HEK293 (cell line): ENCODE measurements around the gene TMEM130.

Experiments used
- CTCF ChIA-PET: fragments of 350-600 bp; formaldehyde crosslinking; extraction: SDS; loops from one replicate; lab custom pipeline; 2021; ENCODE audit warnings: antibody characterized with exemption; lab: Yijun Ruan, JAX
- POLR2A ChIA-PET: fragments of 300-600 bp; formaldehyde crosslinking; extraction: SDS; loops from one replicate; lab custom pipeline; 2020; ENCODE audit warnings: antibody characterized with exemption, inconsistent platforms; lab: Yijun Ruan, JAX
- H3K27ac ChIP-seq: fragments of 200-500 bp; sonication (Bioruptor generic); 2 replicates; pipeline ENCODE4 v1.5.1; 2014; ENCODE audit warnings: low read depth, low read length, control low read depth, inconsistent platforms; ENCODE audit errors: extremely low read depth
- H3K36me3 ChIP-seq, 2 experiments: fragments of 200-500 bp in 1 of 2; sonication (Bioruptor generic) in 1 of 2; 1 replicate in 1 of 2; 2 replicates in 1 of 2; pipeline ENCODE4 v1.5.1; 2014 to 2017; ENCODE audit warnings: inconsistent platforms in 2 of 2, low read length in 2 of 2; ENCODE audit not compliant: control insufficient read depth in 2 of 2, insufficient read depth in 1 of 2
- H3K4me1 ChIP-seq: fragments of 200-500 bp; sonication (Bioruptor generic); 2 replicates; pipeline ENCODE4 v1.5.1; 2014; ENCODE audit warnings: mild to moderate bottlenecking, low read length, inconsistent platforms; ENCODE audit not compliant: control insufficient read depth, insufficient read depth
- H3K4me3 ChIP-seq: 2 replicates; pipeline ENCODE4 v1.5.1; 2011; ENCODE audit warnings: low read depth, mild to moderate bottlenecking, control low read depth, low read length, moderate library complexity
- H3K9me3 ChIP-seq: fragments of 200-500 bp; sonication (Bioruptor generic); 2 replicates; pipeline ENCODE4 v1.5.1; 2014; ENCODE audit warnings: low read depth, low read length, inconsistent platforms; ENCODE audit not compliant: control insufficient read depth, insufficient read depth
- SALL2 ChIP-seq: fragments of 450-650 bp; formaldehyde crosslinking; IDR thresholded peaks from 2 replicates; pipeline ENCODE4 v1.5.0; 2017; ENCODE audit warnings: missing biosample characterization, mild to moderate bottlenecking, missing genetic modification characterization, borderline replicate concordance
- TCF7L2 ChIP-seq: IDR thresholded peaks from 2 replicates; pipeline ENCODE4 v1.6.1; 2011; ENCODE audit warnings: low read depth, mild to moderate bottlenecking, inconsistent platforms, low read length, moderate library complexity, borderline replicate concordance
- ZBTB21 ChIP-seq: fragments of 450-650 bp; formaldehyde crosslinking; IDR thresholded peaks from 2 replicates; pipeline ENCODE4 v1.5.1; 2017; ENCODE audit warnings: missing biosample characterization, missing genetic modification characterization
- ZFHX2 ChIP-seq: fragments of 450-650 bp; formaldehyde crosslinking; conservative IDR thresholded peaks from 2 replicates; pipeline ENCODE4 v1.5.1; 2016; ENCODE audit warnings: missing biosample characterization, missing genetic modification characterization
- ZNF112 ChIP-seq: fragments of 450-650 bp; formaldehyde crosslinking; IDR thresholded peaks from 2 replicates; pipeline ENCODE4 v1.5.0; 2017; ENCODE audit warnings: missing biosample characterization, missing genetic modification characterization
- ZNF140 ChIP-seq: fragments of 450-650 bp; formaldehyde crosslinking; IDR thresholded peaks from 2 replicates; pipeline ENCODE4 v1.5.1; 2016; ENCODE audit warnings: missing biosample characterization, missing genetic modification characterization
- ZNF214 ChIP-seq: fragments of 450-650 bp; formaldehyde crosslinking; IDR thresholded peaks from 2 replicates; pipeline ENCODE4 v1.5.1; 2017; ENCODE audit warnings: missing biosample characterization, mild to moderate bottlenecking, missing genetic modification characterization, borderline replicate concordance
- ZNF266 ChIP-seq: fragments of 450-650 bp; formaldehyde crosslinking; IDR thresholded peaks from 2 replicates; pipeline ENCODE4 v1.5.1; 2016; ENCODE audit warnings: missing biosample characterization, missing genetic modification characterization, low read depth
- ZNF311 ChIP-seq: fragments of 450-650 bp; formaldehyde crosslinking; IDR thresholded peaks from 2 replicates; pipeline ENCODE4 v1.5.1; 2017; ENCODE audit warnings: missing biosample characterization, missing genetic modification characterization, borderline replicate concordance
- ZNF366 ChIP-seq: fragments of 450-650 bp; formaldehyde crosslinking; conservative IDR thresholded peaks from 2 replicates; pipeline ENCODE4 v1.5.1; 2016; ENCODE audit warnings: missing biosample characterization, missing genetic modification characterization
- ZNF521 ChIP-seq: fragments of 450-650 bp; formaldehyde crosslinking; IDR thresholded peaks from 2 replicates; pipeline ENCODE4 v1.5.1; 2017; ENCODE audit warnings: missing biosample characterization, mild to moderate bottlenecking, missing genetic modification characterization
- ZNF530 ChIP-seq: fragments of 450-650 bp; formaldehyde crosslinking; IDR thresholded peaks from 2 replicates; pipeline ENCODE4 v1.5.1; 2016; ENCODE audit warnings: low read depth, missing biosample characterization, missing genetic modification characterization
- ZNF544 ChIP-seq: fragments of 450-650 bp; formaldehyde crosslinking; IDR thresholded peaks from 2 replicates; pipeline ENCODE4 v1.5.0; 2017; ENCODE audit warnings: missing biosample characterization, missing genetic modification characterization
- ZNF660 ChIP-seq: fragments of 450-650 bp; IDR thresholded peaks from 2 replicates; pipeline ENCODE4 v1.5.1; 2018; ENCODE audit warnings: missing biosample characterization, mild to moderate bottlenecking, missing genetic modification characterization
- ZNF664 ChIP-seq: fragments of 450-650 bp; formaldehyde crosslinking; IDR thresholded peaks from 2 replicates; pipeline ENCODE4 v1.5.1; 2016; ENCODE audit warnings: missing biosample characterization, missing genetic modification characterization
- ZNF677 ChIP-seq: fragments of 450-650 bp; IDR thresholded peaks from 2 replicates; pipeline ENCODE4 v1.5.0; 2018; ENCODE audit warnings: missing biosample characterization, mild to moderate bottlenecking, missing genetic modification characterization, moderate library complexity
- ZNF791 ChIP-seq: fragments of 450-650 bp; formaldehyde crosslinking; IDR thresholded peaks from 2 replicates; pipeline ENCODE4 v1.5.1; 2016; ENCODE audit warnings: missing biosample characterization, missing genetic modification characterization
- ZNF792 ChIP-seq: fragments of 450-650 bp; formaldehyde crosslinking; IDR thresholded peaks from 2 replicates; pipeline ENCODE4 v1.5.1; 2016; ENCODE audit warnings: missing biosample characterization, missing genetic modification characterization
- ZNF843 ChIP-seq: fragments of 450-650 bp; formaldehyde crosslinking; IDR thresholded peaks from 2 replicates; pipeline ENCODE4 v1.5.1; 2016; ENCODE audit warnings: missing biosample characterization, missing genetic modification characterization
- TF ChIP-seq, protein P1 (sequence below): sonication (generic); formaldehyde crosslinking; IDR thresholded peaks from 2 replicates; pipeline ENCODE4 v1.8.1; 2022; ENCODE audit warnings: mild to moderate bottlenecking, moderate library complexity, missing genetic modification reagents
- TF ChIP-seq, protein P2 (sequence below): fragments of 450-650 bp; formaldehyde crosslinking; IDR thresholded peaks from 2 replicates; pipeline ENCODE4 v1.5.1; 2016; ENCODE audit warnings: missing biosample characterization, missing genetic modification characterization
- TF ChIP-seq, protein P3 (sequence below): fragments of 450-650 bp; formaldehyde crosslinking; IDR thresholded peaks from 2 replicates; pipeline ENCODE4 v1.5.1; 2017; ENCODE audit warnings: missing biosample characterization, missing genetic modification characterization
- TF ChIP-seq, protein P4 (sequence below): fragments of 450-650 bp; formaldehyde crosslinking; IDR thresholded peaks from 2 replicates; pipeline ENCODE4 v1.5.1; 2016; ENCODE audit warnings: missing biosample characterization, missing genetic modification characterization
- TF ChIP-seq, protein P5 (sequence below): fragments of 450-650 bp; formaldehyde crosslinking; IDR thresholded peaks from 2 replicates; pipeline ENCODE4 v1.5.0; 2017; ENCODE audit warnings: missing biosample characterization, missing genetic modification characterization, borderline replicate concordance

Gene TMEM130

DNA sequence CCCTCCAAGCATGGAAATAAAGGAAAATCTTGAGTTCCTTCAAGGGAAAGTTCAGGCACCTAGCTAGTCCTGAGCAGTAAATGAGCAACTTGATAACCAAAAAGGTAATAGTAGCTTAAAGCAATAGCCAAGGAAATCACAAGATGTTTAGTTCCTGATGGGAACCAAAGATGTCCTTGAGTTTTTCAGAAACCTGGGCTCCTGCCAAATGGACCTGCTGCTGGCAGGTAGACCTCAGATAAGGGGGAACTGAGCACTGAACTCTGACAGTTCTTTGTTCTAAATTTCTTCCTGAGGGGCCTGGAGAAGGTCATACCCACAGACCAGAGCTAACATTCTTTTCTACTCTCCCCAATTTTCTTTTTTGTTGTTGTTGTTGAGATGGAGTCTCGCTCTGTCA is 48.5 kb downstream of the TMEM130 start:
- no peaks in the 10 kb centered on the region for H3K9me3 ChIP-seq
- H3K36me3 ChIP-seq, result no peaks in the 10 kb centered on the region
- no peak overlapping the region for H3K4me3 ChIP-seq
- POLR2A ChIA-PET, result no interaction called here
- H3K4me1 ChIP-seq, result no peaks in the 10 kb centered on the region
- CTCF ChIA-PET, result interaction anchor here (2.7 kb wide), 1 partner anchor 10 kb away, joined by 10 read pairs; no protein-coding TSS in a partner anchor
- H3K27ac ChIP-seq, result no peak overlapping the region
- TF ChIP-seq, protein P1, sequence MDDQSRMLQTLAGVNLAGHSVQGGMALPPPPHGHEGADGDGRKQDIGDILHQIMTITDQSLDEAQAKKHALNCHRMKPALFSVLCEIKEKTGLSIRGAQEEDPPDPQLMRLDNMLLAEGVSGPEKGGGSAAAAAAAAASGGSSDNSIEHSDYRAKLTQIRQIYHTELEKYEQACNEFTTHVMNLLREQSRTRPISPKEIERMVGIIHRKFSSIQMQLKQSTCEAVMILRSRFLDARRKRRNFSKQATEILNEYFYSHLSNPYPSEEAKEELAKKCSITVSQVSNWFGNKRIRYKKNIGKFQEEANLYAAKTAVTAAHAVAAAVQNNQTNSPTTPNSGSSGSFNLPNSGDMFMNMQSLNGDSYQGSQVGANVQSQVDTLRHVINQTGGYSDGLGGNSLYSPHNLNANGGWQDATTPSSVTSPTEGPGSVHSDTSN (CRISPR knock-in tag), result no peak
- no peak for TF ChIP-seq ZNF140 (tag by site-specific recombination)
- no peak for TF ChIP-seq ZNF792
- TF ChIP-seq ZNF530 (tag by site-specific recombination), result no peak
- TF ChIP-seq ZNF544 (tag by site-specific recombination), result no peak
- TF ChIP-seq ZNF843, result no peak
- TF ChIP-seq ZNF366 (tag by site-specific recombination), result no peak
- TF ChIP-seq ZBTB21 (tag by site-specific recombination), result no peak
- TF ChIP-seq, all 188 proteins: peak for 0

DNA sequence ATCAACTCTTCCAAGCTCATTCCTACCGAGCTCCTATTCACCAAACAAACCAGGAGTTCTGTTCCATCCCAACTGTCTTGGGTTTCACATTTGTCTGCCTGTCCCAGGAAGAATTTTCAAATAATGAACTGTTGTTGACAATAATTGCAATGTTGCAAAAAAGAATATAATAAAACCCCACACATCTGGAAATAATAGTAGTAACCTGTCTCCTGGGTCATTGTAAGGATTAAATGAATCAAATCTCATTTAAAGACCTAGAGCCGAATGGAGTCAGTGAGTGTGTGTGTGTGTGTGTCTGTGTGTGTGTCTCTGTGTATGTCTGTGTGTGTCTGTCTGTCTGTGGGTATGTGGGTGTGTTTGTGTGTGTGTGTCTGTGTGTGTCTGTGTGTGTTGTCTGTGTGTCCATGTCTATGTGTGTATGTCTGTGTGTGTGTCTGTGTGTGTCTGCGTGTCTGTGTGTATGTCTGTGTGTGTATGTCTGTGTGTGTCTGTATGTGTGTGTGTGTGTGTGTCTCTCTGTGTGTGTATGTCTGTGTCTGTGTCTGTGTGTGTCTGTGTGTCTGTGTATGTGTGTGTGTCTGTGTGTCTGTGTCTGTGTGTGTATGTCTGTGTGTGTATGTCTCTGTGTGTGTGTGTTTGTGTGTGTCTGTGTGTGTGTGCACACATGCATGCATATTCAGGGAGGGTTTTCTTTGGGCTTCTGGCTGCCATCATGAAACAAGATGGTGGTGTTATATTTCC is 52.7 kb downstream of the TMEM130 start:
- no peaks in the 10 kb centered on the region for H3K9me3 ChIP-seq
- H3K4me1 ChIP-seq, result no peaks in the 10 kb centered on the region
- H3K36me3 ChIP-seq, result no peaks in the 10 kb centered on the region
- POLR2A ChIA-PET, result no interaction called here
- CTCF ChIA-PET, result interaction anchor here (0.8 to 1.5 kb wide), 3 partner anchors 12 to 16 kb away, joined by 3 to 4 read pairs (median 4); no protein-coding TSS in a partner anchor
- no peak overlapping the region for H3K27ac ChIP-seq
- TF ChIP-seq ZNF521 (tag by site-specific recombination), result peak; percentile 95; the same call in 1 of the 2 replicates
- TF ChIP-seq ZNF266 (tag by site-specific recombination), result peak; percentile 9; the same call in 1 of the 2 replicates
- 0 out of 2 replicates have a peak, but pooled peaks have one; percentile 10 for TF ChIP-seq ZFHX2 (tag by site-specific recombination)
- no peak for TF ChIP-seq ZNF214 (tag by site-specific recombination)
- TF ChIP-seq ZNF112 (tag by site-specific recombination), result 0 out of 2 replicates have a peak, but pooled peaks have one; percentile 33
- no peak for TF ChIP-seq SALL2 (tag by site-specific recombination)
- TF ChIP-seq ZNF664 (tag by site-specific recombination), result peak; percentile 72
- TF ChIP-seq ZNF311 (tag by site-specific recombination), result peak; percentile 81; the same call in 1 of the 2 replicates
- TF ChIP-seq, protein P2, sequence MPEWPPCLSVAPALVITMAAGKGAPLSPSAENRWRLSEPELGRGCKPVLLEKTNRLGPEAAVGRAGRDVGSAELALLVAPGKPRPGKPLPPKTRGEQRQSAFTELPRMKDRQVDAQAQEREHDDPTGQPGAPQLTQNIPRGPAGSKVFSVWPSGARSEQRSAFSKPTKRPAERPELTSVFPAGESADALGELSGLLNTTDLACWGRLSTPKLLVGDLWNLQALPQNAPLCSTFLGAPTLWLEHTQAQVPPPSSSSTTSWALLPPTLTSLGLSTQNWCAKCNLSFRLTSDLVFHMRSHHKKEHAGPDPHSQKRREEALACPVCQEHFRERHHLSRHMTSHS, result 0 out of 2 replicates have a peak, but pooled peaks have one; percentile 33
- TF ChIP-seq, protein P3, sequence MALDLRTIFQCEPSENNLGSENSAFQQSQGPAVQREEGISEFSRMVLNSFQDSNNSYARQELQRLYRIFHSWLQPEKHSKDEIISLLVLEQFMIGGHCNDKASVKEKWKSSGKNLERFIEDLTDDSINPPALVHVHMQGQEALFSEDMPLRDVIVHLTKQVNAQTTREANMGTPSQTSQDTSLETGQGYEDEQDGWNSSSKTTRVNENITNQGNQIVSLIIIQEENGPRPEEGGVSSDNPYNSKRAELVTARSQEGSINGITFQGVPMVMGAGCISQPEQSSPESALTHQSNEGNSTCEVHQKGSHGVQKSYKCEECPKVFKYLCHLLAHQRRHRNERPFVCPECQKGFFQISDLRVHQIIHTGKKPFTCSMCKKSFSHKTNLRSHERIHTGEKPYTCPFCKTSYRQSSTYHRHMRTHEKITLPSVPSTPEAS (tag by site-specific recombination), result peak; percentile 99
- TF ChIP-seq ZNF530 (tag by site-specific recombination), result no peak
- TF ChIP-seq TCF7L2, result no peak
- TF ChIP-seq, protein P4, sequence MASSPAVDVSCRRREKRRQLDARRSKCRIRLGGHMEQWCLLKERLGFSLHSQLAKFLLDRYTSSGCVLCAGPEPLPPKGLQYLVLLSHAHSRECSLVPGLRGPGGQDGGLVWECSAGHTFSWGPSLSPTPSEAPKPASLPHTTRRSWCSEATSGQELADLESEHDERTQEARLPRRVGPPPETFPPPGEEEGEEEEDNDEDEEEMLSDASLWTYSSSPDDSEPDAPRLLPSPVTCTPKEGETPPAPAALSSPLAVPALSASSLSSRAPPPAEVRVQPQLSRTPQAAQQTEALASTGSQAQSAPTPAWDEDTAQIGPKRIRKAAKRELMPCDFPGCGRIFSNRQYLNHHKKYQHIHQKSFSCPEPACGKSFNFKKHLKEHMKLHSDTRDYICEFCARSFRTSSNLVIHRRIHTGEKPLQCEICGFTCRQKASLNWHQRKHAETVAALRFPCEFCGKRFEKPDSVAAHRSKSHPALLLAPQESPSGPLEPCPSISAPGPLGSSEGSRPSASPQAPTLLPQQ, result no peak
- TF ChIP-seq, protein P1 (CRISPR knock-in tag), result no peak
- TF ChIP-seq ZNF791, result 0 out of 2 replicates have a peak, but pooled peaks have one; percentile 23
- TF ChIP-seq ZNF660, result no peak
- no peak for TF ChIP-seq ZNF677 (tag by site-specific recombination)
- TF ChIP-seq, protein P5, sequence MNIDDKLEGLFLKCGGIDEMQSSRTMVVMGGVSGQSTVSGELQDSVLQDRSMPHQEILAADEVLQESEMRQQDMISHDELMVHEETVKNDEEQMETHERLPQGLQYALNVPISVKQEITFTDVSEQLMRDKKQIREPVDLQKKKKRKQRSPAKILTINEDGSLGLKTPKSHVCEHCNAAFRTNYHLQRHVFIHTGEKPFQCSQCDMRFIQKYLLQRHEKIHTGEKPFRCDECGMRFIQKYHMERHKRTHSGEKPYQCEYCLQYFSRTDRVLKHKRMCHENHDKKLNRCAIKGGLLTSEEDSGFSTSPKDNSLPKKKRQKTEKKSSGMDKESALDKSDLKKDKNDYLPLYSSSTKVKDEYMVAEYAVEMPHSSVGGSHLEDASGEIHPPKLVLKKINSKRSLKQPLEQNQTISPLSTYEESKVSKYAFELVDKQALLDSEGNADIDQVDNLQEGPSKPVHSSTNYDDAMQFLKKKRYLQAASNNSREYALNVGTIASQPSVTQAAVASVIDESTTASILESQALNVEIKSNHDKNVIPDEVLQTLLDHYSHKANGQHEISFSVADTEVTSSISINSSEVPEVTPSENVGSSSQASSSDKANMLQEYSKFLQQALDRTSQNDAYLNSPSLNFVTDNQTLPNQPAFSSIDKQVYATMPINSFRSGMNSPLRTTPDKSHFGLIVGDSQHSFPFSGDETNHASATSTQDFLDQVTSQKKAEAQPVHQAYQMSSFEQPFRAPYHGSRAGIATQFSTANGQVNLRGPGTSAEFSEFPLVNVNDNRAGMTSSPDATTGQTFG (tag by site-specific recombination), result 0 out of 2 replicates have a peak, but pooled peaks have one; percentile 49
- no peak for TF ChIP-seq ZNF366 (tag by site-specific recombination)
- TF ChIP-seq, all 188 proteins: peak for 10
- H3K4me3 ChIP-seq, result no peak overlapping the region
